ENCODE measurements around the gene SNX8.
"Not testable (repeated sequence)": the region's sequence is repeated elsewhere in the genome, so short reads cannot be mapped to it uniquely, and the experiment has no call there.

DNA sequence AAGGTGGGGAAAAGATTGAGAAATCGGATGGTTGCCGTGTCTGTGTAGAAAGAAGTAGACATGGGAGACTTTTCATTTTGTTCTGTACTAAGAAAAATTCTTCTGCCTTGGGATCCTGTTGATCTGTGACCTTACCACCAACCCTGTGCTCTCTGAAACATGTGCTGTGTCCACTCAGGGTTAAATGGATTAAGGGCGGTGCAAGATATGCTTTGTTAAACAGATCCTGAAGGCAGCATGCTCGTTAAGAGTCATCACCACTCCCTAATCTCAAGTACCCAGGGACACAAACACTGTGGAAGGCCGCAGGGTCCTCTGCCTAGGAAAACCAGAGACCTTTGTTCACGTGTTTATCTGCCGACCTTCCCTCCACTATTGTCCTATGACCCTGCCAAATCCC is 10.7 kb downstream of the SNX8 start:
- not testable (repeated sequence) for TF ChIP-seq POLR2A (IDR thresholded peaks at IDR 0.05; ENCODE audit: low read length); GATA1 (IDR thresholded peaks at IDR 0.05; ENCODE audit: low read depth, low read length)

Data from erythroblast (primary cell).